ENCODE results near the gene PSKH1. TPM values are rescaled to one million over a fixed set of nuclear protein-coding genes. Genes with fewer than 3 reads are reported as not detected.

The PSKH1 gene
- 20.7 and 55.9 TPM in 2 replicates for total RNA-seq (2011; cell fraction: chromatin; rRNA removed; ENCODE audit: low replicate concordance)
- total RNA-seq (2011; cell fraction: nucleolus; rRNA removed): 27.2 and 30.7 TPM in 2 replicates
- 23.5 and 24.8 TPM in 2 replicates for total RNA-seq (2011; cell fraction: nucleoplasm; rRNA removed)
- total RNA-seq (2014; rRNA removed) (6.7 and 6.9 TPM in 2 replicates), total RNA-seq (2014; rRNA removed; fragmentation: Illumina TruSeq; extraction: Trizol) (3.7 and 4.6 TPM in 2 replicates), total RNA-seq (2015; rRNA removed; fragmentation: Illumina TruSeq; extraction: Trizol) (7.7 and 9.4 TPM in 2 replicates), total RNA-seq (2021) (17.1 and 20.9 TPM in 2 replicates), polyA plus RNA-seq (2011; rRNA removed) (15.7 and 18.9 TPM in 2 replicates), polyA plus RNA-seq (2014; fragmentation: Illumina TruSeq; extraction: Trizol) (11.8 and 15.4 TPM in 2 replicates), polyA plus RNA-seq (2014; fragmentation: Nextera tagmentation; extraction: Ambion mirVana) (1 to 10 TPM in 1 of 2 experiments, under 1 TPM in 1; 0.96 to 1.0 TPM), polyA plus RNA-seq (2014; rRNA removed) (10.7 and 12.1 TPM in 2 replicates), polyA minus RNA-seq (2011; rRNA and poly(A)+ RNA removed) (13.8 and 19.3 TPM in 2 replicates), Bru-seq, nascent RNA (percentile 63 among the genes with signal in this experiment), BruChase-seq, experiment 1, labeled RNA remaining after a 2-hour chase (percentile 60 among the genes with signal in this experiment), BruChase-seq, experiment 2, labeled RNA remaining after a 6-hour chase (percentile 56 among the genes with signal in this experiment)
- 24.6 and 37.2 TPM in 2 replicates for polyA plus RNA-seq (2011; cell fraction: cytosol; rRNA removed)
- polyA plus RNA-seq (2011; cell fraction: nucleus; rRNA removed): 21.2 and 32.6 TPM in 2 replicates
- 15.2 and 29.4 TPM in 2 replicates for polyA plus RNA-seq (2012)
- polyA minus RNA-seq (2011; cell fraction: cytosol; rRNA and poly(A)+ RNA removed): 15.1 and 16.6 TPM in 2 replicates
- polyA minus RNA-seq (2011; cell fraction: nucleus; rRNA and poly(A)+ RNA removed): 11.6 and 11.7 TPM in 2 replicates
- long read RNA-seq, experiment 1, partial matches to known transcripts: 17 of 22 reads
- long read RNA-seq, experiment 1, other reads (novel, unspliced or antisense): 0 of 22 reads
- long read RNA-seq, experiment 2, partial matches to known transcripts: 1 of 19 reads
- long read RNA-seq, experiment 2, other reads (novel, unspliced or antisense): 15 of 19 reads
- long read RNA-seq, experiment 3, partial matches to known transcripts: 1 of 1 reads
- long read RNA-seq, experiment 3, other reads (novel, unspliced or antisense): 0 of 1 reads

GRCh38 chr16:67892899-67893742 lies at the start of gene PSKH1:
Gene PSKH1 (plus strand): TSS chr16:67893254. CDS start chr16:67908750, 15,496 bp downstream.
- Histone ChIP-seq H3K9me1 (ENCODE audit: control insufficient read depth, insufficient read depth, low read length) (no peaks in the 10 kb centered on the region), H3K36me3 (ENCODE audit: control insufficient read depth, insufficient read depth, low read length) (0 out of 3 replicates have a peak, but pooled peaks cover 3% of the 10 kb centered on the region), H3K9me3 (replicated peaks; ENCODE audit: control insufficient read depth, insufficient read depth, low read depth, low read length) (no peaks in the 10 kb centered on the region), H3K4me1 (replicated peaks in 1 of 2; ENCODE audit: control insufficient read depth in 2 of 2, insufficient read depth in 2 of 2, low read length in 2 of 2) (peaks cover 8 to 26% of the 10 kb centered on the region in 2 experiments; a peak in 4 of 5 replicates), H3K27ac (ENCODE audit: extremely low read depth, low read depth, low read length) (peak within 1 kb of the TSS; percentile 91), H3K79me2 (ENCODE audit: control insufficient read depth, insufficient read depth, low read length) (peaks cover 47% of the 10 kb centered on the region), H4K20me1 (replicated peaks; ENCODE audit: control insufficient read depth, insufficient read depth, low read length) (0 out of 2 replicates have a peak, but pooled peaks cover 7% of the 10 kb centered on the region), H3K4me2 (ENCODE audit: insufficient read depth, low read length) (peak within 1 kb of the TSS; percentile 92), H2AFZ (ENCODE audit: low read depth, low read length) (peak within 1 kb of the TSS; percentile 86), H3K27me3 (ENCODE audit: control insufficient read depth in 2 of 2, insufficient read depth in 2 of 2, low read length in 2 of 2) (no peaks in the 10 kb centered on the region), H3K4me3 (peak within 1 kb of the TSS; percentile 95), H3K9ac (ENCODE audit: insufficient read depth in 1 of 2, low read depth in 2 of 2, low read length in 2 of 2) (peak within 1 kb of the TSS; percentile 95 to 100)
- ATAC-seq (peak; percentile 95), DNase-seq (ENCODE audit: extremely low read depth in 1 of 4, low spot score in 3 of 4) (peak; percentile 97 to 99 (median 97)), FAIRE-seq (peak; percentile 89)
- in situ Hi-C loops (cut with MboI) (no loop called here), intact Hi-C loops (cut with micrococcal nuclease) (loop anchor here (2.0 kb wide), 1 partner anchor 46 kb away; the partner anchor contains the start of genes CENPT and NUTF2)
- no TSS peak for BruUV-seq (replicated peaks)
- POLR2A ChIA-PET: interaction anchor here (0.6 to 1.6 kb wide), 5 partner anchors 12 to 41 kb away, joined by 3 to 5 read pairs (median 3); partner anchors contain the start of gene CTRL
- 0% methylated on average over 49 of the region's 90 CpGs for whole genome bisulfite sequencing (ENCODE audit: insufficient coverage, low coverage, missing lambda C conversion rate)
- CTCF ChIA-PET (ENCODE audit: low intra/inter-chr PET ratio): interaction anchor here (0.8 kb wide), 1 partner anchor 77 kb away, joined by 3 read pairs; no protein-coding TSS in a partner anchor
- TF ChIP-seq PBX2 (CRISPR knock-in tag; IDR thresholded peaks at IDR 0.05; ENCODE audit: low read depth): peak; percentile 93
- peak; percentile 95 for TF ChIP-seq PBX2 (tag; conservative IDR thresholded peaks at IDR 0.05; ENCODE audit: low read depth)
- TF ChIP-seq ZNF830 (CRISPR knock-in tag; IDR thresholded peaks at IDR 0.05): 0 out of 2 replicates have a peak, but pooled peaks have one; percentile 15
- TF ChIP-seq GABPB1 (CRISPR knock-in tag; IDR thresholded peaks at IDR 0.05): peak; percentile 47; the same call in 1 of the 2 replicates
- no peak for TF ChIP-seq TAF7 (tag; IDR thresholded peaks at IDR 0.05)
- no peak for TF ChIP-seq KAT8 (IDR thresholded peaks at IDR 0.05; ENCODE audit: low read depth)
- TF ChIP-seq FOXJ2 (tag; IDR thresholded peaks at IDR 0.05): no peak
- peak; percentile 39; the same call in 1 of the 2 replicates for TF ChIP-seq KHSRP (IDR thresholded peaks at IDR 0.05)
- 0 out of 2 replicates have a peak, but pooled peaks have one; percentile 23 for TF ChIP-seq ZNF668 (CRISPR knock-in tag; IDR thresholded peaks at IDR 0.05)
- TF ChIP-seq PREB (CRISPR knock-in tag; IDR thresholded peaks at IDR 0.05): no peak
- TF ChIP-seq ZNF766 (CRISPR knock-in tag; conservative IDR thresholded peaks at IDR 0.05): no peak
- TF ChIP-seq CSDE1 (IDR thresholded peaks at IDR 0.05): peak in 1 of 2 experiments; percentile 50; a peak in 1 of 4 replicates
